Thyroid gland (tissue), 4 donors: ENCODE measurements around the gene OXLD1. TPM values are rescaled to one million over a fixed set of nuclear protein-coding genes. Genes with fewer than 3 reads are reported as not detected.

Experiments used
- DNase-seq, 2 donors: peaks; one replicate each; pipeline ENCODE4 v3.0.0-alpha.2; 2019
- H3K27ac ChIP-seq, 3 donors: fragments of 200-600 bp; sonication (generic); 1 replicate in 2 of 3; 2 replicates in 1 of 3; pipeline ENCODE4 v1.5.1; 2016 to 2019; ENCODE audit warnings: mild to moderate bottlenecking in 1 of 3, moderate library complexity in 1 of 3
- H3K27me3 ChIP-seq: fragments of 200-600 bp; sonication (generic); one replicate; pipeline ENCODE4 v1.5.1; 2019
- H3K36me3 ChIP-seq, 2 donors: fragments of 200-600 bp; sonication (generic); one replicate each; pipeline ENCODE4 v1.5.1; 2016 to 2019
- H3K4me1 ChIP-seq, 2 donors: fragments of 200-600 bp; sonication (generic); one replicate each; pipeline ENCODE4 v1.5.1; 2017 to 2019
- H3K4me3 ChIP-seq, 3 donors: fragments of 200-600 bp; sonication (generic); replicated peaks in 1 of 3; 1 replicate in 2 of 3; 2 replicates in 1 of 3; pipeline ENCODE4 v1.5.1; 2016; ENCODE audit warnings: mild to moderate bottlenecking in 1 of 3
- H3K9me3 ChIP-seq: fragments of 200-600 bp; sonication (generic); one replicate; pipeline ENCODE4 v1.5.1; 2017
- POLR2A ChIP-seq, 2 donors: fragments of 450-650 bp; IDR thresholded peaks; one replicate each; pipeline ENCODE4 v1.6.1; 2017; ENCODE audit warnings: antibody characterized with exemption in 2 of 2, mild to moderate bottlenecking in 2 of 2, moderate library complexity in 1 of 2
- WGBS, 2 donors: methylation state at CpG; one replicate each; pipeline ENCODE4 v1.1.5; 2017; 5-methylcytosine and 5-hydroxymethylcytosine counted together
- intact Hi-C: fragments of 100-400 bp; cut with DNase I; formaldehyde crosslinking; loops from one replicate; pipeline ENCODE4 v1.15.1; 2023
- total RNA-seq, 4 donors: library from RNA; depleted of rRNA; stranded (reverse); fragments of >200 nt; gene quantifications; one replicate each; pipeline ENCODE4 v1.2.3, GENCODE V29; 2016
- TF ChIP-seq, protein P1 (sequence below), 6 experiments: fragments of 200-600 bp in 3 of 6; fragments of 450-650 bp in 3 of 6; sonication (generic) in 3 of 6; IDR thresholded peaks; one replicate each; pipeline ENCODE4 v1.5.1; 2016 to 2019; ENCODE audit warnings: antibody characterized with exemption in 6 of 6, mild to moderate bottlenecking in 2 of 6, inconsistent platforms in 1 of 6, moderate library complexity in 1 of 6

The OXLD1 gene
- total RNA-seq, 4 donors from 2014 or later, result 20.5 to 46.3 (median 34.2) TPM

DNA sequence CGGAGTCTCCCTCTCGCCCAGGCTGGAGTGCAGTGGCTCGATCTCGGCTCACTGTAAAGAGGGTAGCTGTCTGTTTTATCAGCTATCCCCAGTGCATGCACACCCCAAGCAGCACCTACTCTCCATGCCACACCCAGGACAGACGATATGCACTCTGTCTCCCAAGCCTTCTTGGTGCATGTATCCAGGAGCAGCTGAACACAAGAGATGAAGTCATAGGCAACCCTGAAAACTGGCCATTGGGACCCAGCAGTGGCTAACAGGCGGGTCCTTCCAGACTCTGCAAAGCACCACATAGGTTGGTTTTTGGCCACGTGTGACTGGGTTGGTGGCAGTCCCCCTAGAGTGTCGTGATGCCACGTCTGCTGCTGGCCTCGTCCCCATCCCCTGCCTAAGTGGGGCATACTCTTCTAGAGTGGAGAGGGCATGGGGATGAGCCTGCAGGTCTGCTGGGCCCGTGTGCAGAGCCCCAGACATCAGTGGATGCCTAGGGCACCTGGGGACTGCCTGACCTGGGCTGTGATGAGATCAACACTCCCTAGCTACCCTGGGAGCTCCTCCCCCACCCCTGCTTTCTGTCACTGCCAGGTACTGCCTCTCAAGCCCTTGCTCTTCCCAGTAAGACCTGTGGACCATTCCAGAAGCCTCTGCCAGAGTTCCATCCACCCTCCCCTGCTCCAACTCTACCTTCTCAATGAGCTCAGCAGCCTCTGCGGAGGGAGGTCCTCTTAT lies 19.4 kb downstream of the OXLD1 start:
- DNase-seq, result no peak
- H3K27ac ChIP-seq, result no peak overlapping the region
- TF ChIP-seq, protein P1, sequence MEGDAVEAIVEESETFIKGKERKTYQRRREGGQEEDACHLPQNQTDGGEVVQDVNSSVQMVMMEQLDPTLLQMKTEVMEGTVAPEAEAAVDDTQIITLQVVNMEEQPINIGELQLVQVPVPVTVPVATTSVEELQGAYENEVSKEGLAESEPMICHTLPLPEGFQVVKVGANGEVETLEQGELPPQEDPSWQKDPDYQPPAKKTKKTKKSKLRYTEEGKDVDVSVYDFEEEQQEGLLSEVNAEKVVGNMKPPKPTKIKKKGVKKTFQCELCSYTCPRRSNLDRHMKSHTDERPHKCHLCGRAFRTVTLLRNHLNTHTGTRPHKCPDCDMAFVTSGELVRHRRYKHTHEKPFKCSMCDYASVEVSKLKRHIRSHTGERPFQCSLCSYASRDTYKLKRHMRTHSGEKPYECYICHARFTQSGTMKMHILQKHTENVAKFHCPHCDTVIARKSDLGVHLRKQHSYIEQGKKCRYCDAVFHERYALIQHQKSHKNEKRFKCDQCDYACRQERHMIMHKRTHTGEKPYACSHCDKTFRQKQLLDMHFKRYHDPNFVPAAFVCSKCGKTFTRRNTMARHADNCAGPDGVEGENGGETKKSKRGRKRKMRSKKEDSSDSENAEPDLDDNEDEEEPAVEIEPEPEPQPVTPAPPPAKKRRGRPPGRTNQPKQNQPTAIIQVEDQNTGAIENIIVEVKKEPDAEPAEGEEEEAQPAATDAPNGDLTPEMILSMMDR (IDR thresholded peaks at IDR 0.05), result no peak
- no peak for TF ChIP-seq POLR2A (IDR thresholded peaks at IDR 0.05)
- no peak overlapping the region for H3K4me3 ChIP-seq
- no peaks in the 10 kb centered on the region for H3K9me3 ChIP-seq
- H3K4me1 ChIP-seq, result no peaks in the 10 kb centered on the region
- WGBS, 2 donors, result 60 to 70% methylated on average over 6 to 12 of the region's 12 CpGs
- intact Hi-C loops, result no loop called here
- H3K36me3 ChIP-seq, result no peaks in the 10 kb centered on the region
- peaks cover 6% of the 10 kb centered on the region for H3K27me3 ChIP-seq

- DNase-seq, result no peak
- no peak for TF ChIP-seq POLR2A (IDR thresholded peaks at IDR 0.05)
- TF ChIP-seq, protein P1 (IDR thresholded peaks at IDR 0.05), result no peak
- peaks cover 6% of the 10 kb centered on the region for H3K27me3 ChIP-seq
- H3K9me3 ChIP-seq, result no peaks in the 10 kb centered on the region
- H3K36me3 ChIP-seq, result no peaks in the 10 kb centered on the region
- 84 to 89% methylated on average over 13 to 19 of the region's 29 CpGs for WGBS, 2 donors
- H3K27ac ChIP-seq, result no peak overlapping the region
- no peak overlapping the region for H3K4me3 ChIP-seq
- H3K4me1 ChIP-seq, result no peaks in the 10 kb centered on the region
- intact Hi-C loops, result no loop called here
These were observed 21.1 kb downstream of the OXLD1 start for GRCh38 chr17:81644976-81645952.

DNA sequence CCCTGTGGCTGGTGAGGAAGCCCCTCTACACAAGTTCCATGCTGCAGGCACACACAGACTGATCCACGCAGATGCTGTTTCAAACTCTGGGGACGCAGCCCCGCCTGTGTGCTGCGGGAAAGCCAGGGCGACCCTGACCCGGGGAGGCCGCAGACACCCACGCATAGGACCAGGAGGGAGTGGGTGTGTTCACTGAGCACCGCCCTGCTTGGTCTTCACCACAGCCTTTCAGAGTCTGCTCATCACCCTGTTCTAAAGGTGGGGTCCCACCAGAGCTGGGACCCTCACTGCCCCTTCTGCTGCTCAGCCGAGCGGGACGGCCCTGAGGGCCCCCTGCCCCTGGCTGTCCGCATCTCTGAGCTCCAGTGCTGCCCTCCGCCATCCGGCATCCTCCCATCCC lies 21.9 kb downstream of the OXLD1 start:
- H3K27ac ChIP-seq, result no peak overlapping the region
- H3K9me3 ChIP-seq, result no peaks in the 10 kb centered on the region
- H3K4me3 ChIP-seq, result no peak overlapping the region
- H3K4me1 ChIP-seq, result no peaks in the 10 kb centered on the region
- H3K36me3 ChIP-seq, result no peaks in the 10 kb centered on the region
- TF ChIP-seq, protein P1 (IDR thresholded peaks at IDR 0.05), result no peak
- TF ChIP-seq POLR2A (IDR thresholded peaks at IDR 0.05), result no peak
- intact Hi-C loops, result no loop called here
- WGBS, 2 donors, result 91 to 96% methylated on average over 11 to 12 of the region's 15 CpGs
- no peak for DNase-seq
- H3K27me3 ChIP-seq, result peaks cover 6% of the 10 kb centered on the region

DNA sequence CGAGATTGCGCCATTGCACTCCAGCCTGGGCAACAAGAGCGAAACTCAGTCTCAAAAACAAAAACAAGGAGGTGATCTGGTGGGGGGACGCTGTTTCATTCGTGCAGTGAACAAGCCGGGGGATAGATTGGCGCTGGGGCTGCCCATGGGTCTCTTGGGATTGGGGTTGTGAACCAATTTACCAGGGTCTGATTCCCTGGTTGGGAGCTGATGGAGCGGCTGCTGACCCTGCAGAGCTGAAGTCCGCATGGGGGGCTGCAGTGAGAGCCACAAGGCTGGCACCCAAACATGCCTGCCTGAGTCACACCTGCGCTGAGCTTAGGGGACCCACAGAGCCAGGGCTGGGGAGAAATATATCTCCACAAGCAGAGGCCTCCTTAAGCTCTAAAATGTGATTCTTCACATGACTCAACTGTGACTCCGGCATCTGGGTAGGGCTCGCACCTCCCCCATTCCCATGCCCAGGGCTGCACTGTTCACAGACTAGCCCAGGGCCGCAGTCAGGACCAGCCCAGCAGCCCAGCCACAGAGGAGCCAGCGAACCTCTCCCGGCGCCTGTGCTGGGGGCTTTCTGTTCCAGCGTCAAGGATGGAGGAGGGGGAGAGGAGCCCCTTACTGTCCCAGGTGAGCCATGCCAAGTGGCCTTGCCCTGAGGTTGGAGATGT lies 24.4 kb downstream of the OXLD1 start:
- no peaks in the 10 kb centered on the region for H3K9me3 ChIP-seq

More for the DNA sequence above, 24.4 kb downstream of the OXLD1 start:
- H3K27ac ChIP-seq, result no peak overlapping the region
- H3K4me3 ChIP-seq, result no peak overlapping the region
- no peaks in the 10 kb centered on the region for H3K27me3 ChIP-seq
- 87 to 93% methylated on average over 13 to 17 of the region's 17 CpGs for WGBS, 2 donors
- intact Hi-C loops, result no loop called here
- peaks cover 0 to 4% of the 10 kb centered on the region in 2 donors for H3K4me1 ChIP-seq
- H3K36me3 ChIP-seq, result no peaks in the 10 kb centered on the region
- TF ChIP-seq, protein P1 (IDR thresholded peaks at IDR 0.05), result no peak
- TF ChIP-seq POLR2A (IDR thresholded peaks at IDR 0.05), result no peak
- DNase-seq, result no peak
